K562 (cell line): ENCODE data around the gene ZNF202. TPM values are rescaled to one million over a fixed set of nuclear protein-coding genes. Genes with fewer than 3 reads are reported as not detected.

Experiments used
- ATAC-seq: fragments of 200-7000 bp; cut with Tn5 transposase; 3 replicates; pipeline ENCODE4 v1.9.1; 2020; ENCODE audit warnings: moderate library complexity
- BruUV-seq: library from RNA; stranded (reverse); fragments of 400-500 nt; replicated peaks from 2 replicates; lab custom pipeline; 2021; lab: Mats Ljungman, UMichigan
- CTCF ChIA-PET: fragments of 300-600 bp; formaldehyde crosslinking; extraction: SDS; loops from one replicate; lab custom pipeline; 2021; ENCODE audit warnings: low intra/inter-chr PET ratio; lab: Yijun Ruan, JAX
- POLR2A ChIA-PET: fragments of 300-600, 350-650 bp; sonication (Branson Sonifier 250); formaldehyde crosslinking; extraction: SDS; loops from one replicate; lab custom pipeline; 2021; ENCODE audit warnings: antibody characterized with exemption, inconsistent platforms; lab: Yijun Ruan, JAX
- DNase-seq, 4 experiments: peaks; one replicate each; pipeline versions ENCODE4 v3.0.0 to v3.0.0-alpha.2; 2011 to 2018; ENCODE audit warnings: low spot score in 3 of 4, mixed read lengths in 3 of 4; ENCODE audit errors: extremely low read depth in 1 of 4
- FAIRE-seq: peaks from 2 replicates; lab custom pipeline; 2011; peaks lifted over from hg19 to GRCh38; lab: Jason Lieb, UNC
- H2AFZ ChIP-seq: 2 replicates; pipeline ENCODE4 v1.6.0; 2011; ENCODE audit warnings: low read depth, low read length, control low read depth, inconsistent platforms
- H3K27ac ChIP-seq: fragments of 200-600 bp; 3 replicates; pipeline ENCODE4 v1.8.0; 2011; ENCODE audit warnings: low read depth, mild to moderate bottlenecking, control low read depth, inconsistent platforms, low read length, moderate library complexity, mixed read lengths; ENCODE audit errors: extremely low read depth
- H3K27me3 ChIP-seq, 2 experiments: fragments of 300-600 bp in 1 of 2; 2 replicates in 1 of 2; 3 replicates in 1 of 2; pipeline versions ENCODE4 v1.6.0 to v1.8.0; 2011; ENCODE audit warnings: inconsistent platforms in 2 of 2, low read length in 2 of 2, mild to moderate bottlenecking in 1 of 2, mixed read lengths in 1 of 2, moderate library complexity in 1 of 2; ENCODE audit not compliant: control insufficient read depth in 2 of 2, insufficient read depth in 2 of 2
- H3K36me3 ChIP-seq: fragments of 300-600 bp; 3 replicates; pipeline ENCODE4 v1.8.0; 2011; ENCODE audit warnings: mild to moderate bottlenecking, low read length, inconsistent platforms; ENCODE audit not compliant: control insufficient read depth, insufficient read depth
- H3K4me1 ChIP-seq, 2 experiments: fragments of 200-600 bp in 1 of 2; replicated peaks in 1 of 2; 2 replicates in 1 of 2; 3 replicates in 1 of 2; pipeline versions ENCODE4 v1.5.1 to v1.8.0; 2011; ENCODE audit warnings: inconsistent platforms in 2 of 2, low read length in 2 of 2, mild to moderate bottlenecking in 1 of 2, mixed read lengths in 1 of 2, moderate library complexity in 1 of 2; ENCODE audit not compliant: control insufficient read depth in 2 of 2, insufficient read depth in 2 of 2
- H3K4me2 ChIP-seq: 2 replicates; pipeline ENCODE4 v1.6.1; 2011; ENCODE audit warnings: low read length, control low read depth, inconsistent platforms, mixed read lengths; ENCODE audit not compliant: insufficient read depth
- H3K4me3 ChIP-seq: fragments of 200-600 bp; sonication (generic), shearing (Covaris generic); 2 replicates; pipeline ENCODE4 v1.5.1; 2016; ENCODE audit warnings: control low read depth, inconsistent platforms
- H3K79me2 ChIP-seq: fragments of 200-600 bp; 3 replicates; pipeline ENCODE4 v1.8.0; 2011; ENCODE audit warnings: low read length, inconsistent platforms; ENCODE audit not compliant: control insufficient read depth, insufficient read depth
- H3K9ac ChIP-seq, 2 experiments: 2 replicates each; pipeline versions ENCODE4 v1.6.0 to v1.6.1; 2011; ENCODE audit warnings: low read depth in 2 of 2, low read length in 2 of 2, control low read depth in 1 of 2, inconsistent platforms in 1 of 2, mild to moderate bottlenecking in 1 of 2, mixed read lengths in 1 of 2; ENCODE audit not compliant: insufficient read depth in 1 of 2
- H3K9me1 ChIP-seq: one replicate; pipeline ENCODE4 v1.6.0; 2011; ENCODE audit warnings: inconsistent platforms, mild to moderate bottlenecking, low read length, moderate library complexity; ENCODE audit not compliant: control insufficient read depth, insufficient read depth
- H3K9me3 ChIP-seq: replicated peaks from 2 replicates; pipeline ENCODE4 v1.5.1; 2011; ENCODE audit warnings: low read depth, low read length, inconsistent platforms; ENCODE audit not compliant: control insufficient read depth, insufficient read depth
- H4K20me1 ChIP-seq: replicated peaks from 2 replicates; pipeline ENCODE4 v1.6.1; 2011; ENCODE audit warnings: low read length, inconsistent platforms, mixed read lengths; ENCODE audit not compliant: control insufficient read depth, insufficient read depth
- CBX1 ChIP-seq: sonication (generic); IDR thresholded peaks from 2 replicates; pipeline ENCODE4 v1.6.1; 2016; ENCODE audit warnings: antibody characterized with exemption, low read depth, mild to moderate bottlenecking
- ELF4 ChIP-seq: fragments of 450-650 bp; formaldehyde crosslinking; IDR thresholded peaks from 2 replicates; pipeline ENCODE4 v1.4.0; 2022; ENCODE audit warnings: missing genetic modification characterization
- MYBL2 ChIP-seq, 2 experiments: fragments of 450-650 bp in 1 of 2; sonication (generic) in 1 of 2; formaldehyde crosslinking in 1 of 2; IDR thresholded peaks; 2 replicates each; pipeline versions ENCODE4 v1.6.1 to v1.8.1; 2017 to 2022; ENCODE audit warnings: borderline replicate concordance in 1 of 2, inconsistent platforms in 1 of 2, low read depth in 1 of 2, mild to moderate bottlenecking in 1 of 2, missing genetic modification reagents in 1 of 2, moderate library complexity in 1 of 2
- RBM25 ChIP-seq: fragments of 200-400 bp; formaldehyde crosslinking; IDR thresholded peaks from 2 replicates; pipeline ENCODE4 v1.6.1; 2018; ENCODE audit warnings: low read length, low read depth, moderate library complexity; ENCODE audit not compliant: severe bottlenecking
- SIX5 ChIP-seq, 2 experiments: IDR thresholded peaks; 2 replicates each; pipeline ENCODE4 v1.6.1; 2011; ENCODE audit warnings: low read length in 2 of 2, borderline replicate concordance in 1 of 2, low read depth in 1 of 2, mild to moderate bottlenecking in 1 of 2, moderate library complexity in 1 of 2; ENCODE audit not compliant: insufficient read depth in 1 of 2
- TCF7 ChIP-seq: sonication (generic); IDR thresholded peaks from 2 replicates; pipeline ENCODE4 v1.6.1; 2016; ENCODE audit warnings: antibody characterized with exemption, borderline replicate concordance
- TEAD2 ChIP-seq: fragments of 450-650 bp; IDR thresholded peaks from 2 replicates; pipeline ENCODE4 v1.6.1; 2016; ENCODE audit warnings: missing genetic modification characterization, control low read depth, missing compliant biosample characterization
- ZNF274 ChIP-seq: IDR thresholded peaks from 2 replicates; pipeline ENCODE4 v1.6.1; 2011; ENCODE audit warnings: low read depth, mild to moderate bottlenecking, low read length, moderate library complexity, borderline replicate concordance
- ZNF644 ChIP-seq: fragments of 200-800 bp; sonication (Bioruptor generic); IDR thresholded peaks from 2 replicates; pipeline ENCODE4 v1.6.1; 2016; ENCODE audit warnings: low read depth, missing genetic modification characterization, missing compliant biosample characterization
- WGBS: fragments of 100-300 bp; shearing (Covaris generic); methylation state at CpG from one replicate; pipeline ENCODE4 v1.1.6; 2016; ENCODE audit warnings: low coverage, mixed read lengths; ENCODE audit not compliant: insufficient coverage; ENCODE audit errors: missing lambda C conversion rate; 5-methylcytosine and 5-hydroxymethylcytosine counted together
- in situ Hi-C: fragments of 300-500 bp; cut with MboI; formaldehyde crosslinking; loops from 4 replicates; pipeline ENCODE4 v1.15.0; 2018; ENCODE audit warnings: inconsistent platforms, mixed read lengths
- intact Hi-C: fragments of 100-400 bp; cut with micrococcal nuclease; formaldehyde crosslinking; loops from 2 replicates; pipeline ENCODE4 v1.14.2; 2022
- polyA plus RNA-seq, 8 experiments: library from polyadenylated mRNA; depleted of rRNA in 4 of 8; stranded (reverse) in 5 of 8; unstranded in 3 of 8; fragments of >200 nt; fragmentation: Nextera tagmentation in 2 of 8; fragmentation: Illumina TruSeq in 1 of 8; extraction: Ambion mirVana in 2 of 8; extraction: Trizol in 1 of 8; gene quantifications; 2 replicates each; pipeline versions ENCODE4 v1.2.1 to v1.2.3, GENCODE V29; 2011 to 2014; ENCODE audit warnings: inconsistent platforms in 1 of 8, missing spikeins in 1 of 8
- total RNA-seq, 7 experiments: library from RNA; depleted of rRNA in 6 of 7; stranded (reverse); fragments of >200 nt in 6 of 7; fragmentation: Illumina TruSeq in 2 of 7; extraction: Trizol in 2 of 7; gene quantifications; 2 replicates each; pipeline versions ENCODE4 v1.2.1 to v1.2.3, GENCODE V29; 2011 to 2021; ENCODE audit warnings: low replicate concordance in 1 of 7
- TF ChIP-seq, protein P1 (sequence below): sonication (generic); formaldehyde crosslinking; IDR thresholded peaks from 2 replicates; pipeline ENCODE4 v1.8.0; 2022; ENCODE audit warnings: missing genetic modification reagents, mild to moderate bottlenecking, moderate library complexity, borderline replicate concordance
- TF ChIP-seq, protein P2 (sequence below), 2 experiments: IDR thresholded peaks in 1 of 2; conservative IDR thresholded peaks in 1 of 2; 2 replicates each; pipeline ENCODE4 v1.6.1; 2016; ENCODE audit warnings: low read depth in 2 of 2, mild to moderate bottlenecking in 1 of 2, missing compliant biosample characterization in 1 of 2, missing genetic modification characterization in 1 of 2, moderate library complexity in 1 of 2
- TF ChIP-seq, protein P3 (sequence below): IDR thresholded peaks from 2 replicates; pipeline ENCODE4 v1.6.1; 2011; ENCODE audit warnings: borderline replicate concordance, low read depth, mild to moderate bottlenecking, moderate library complexity, low read length; ENCODE audit not compliant: insufficient read depth, poor library complexity, severe bottlenecking
- TF ChIP-seq, protein P4 (sequence below): fragments of 250-450 bp; sonication (Bioruptor Pico); IDR thresholded peaks from 2 replicates; pipeline ENCODE4 v1.5.1; 2021; ENCODE audit warnings: mild to moderate bottlenecking

Gene ZNF202
- total and polyA plus RNA-seq, 9 of the 15 experiments (the other 6 are each of a cell fraction or from before 2014, with no cell fraction given), result 2.3 to 18.7 (median 12.7) TPM

DNA sequence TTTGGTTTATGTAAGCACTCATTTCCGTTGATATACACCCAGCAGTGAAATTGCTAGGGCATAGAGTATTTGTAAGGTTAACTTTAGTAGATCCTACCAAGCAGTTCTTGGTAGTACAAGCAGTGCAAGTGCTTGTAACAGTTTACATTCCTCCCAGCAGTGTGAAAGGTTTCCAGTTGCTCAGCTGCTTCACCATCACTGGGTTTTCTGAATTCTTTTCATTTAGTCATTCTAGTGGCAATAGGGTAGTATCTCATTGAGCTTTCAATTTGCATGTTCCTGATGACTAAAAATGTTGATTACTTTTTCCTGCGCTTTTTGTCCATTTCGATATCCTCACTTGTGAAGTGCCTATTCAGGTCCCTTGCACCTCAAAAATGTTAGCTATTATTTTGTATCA is 34.3 kb downstream of the ZNF202 start:
- ChIA-PET CTCF (interaction anchor here (0.7 to 2.9 kb wide), 5 partner anchors 9 to 130 kb away, joined by 3 to 21 read pairs (median 3); no protein-coding TSS in a partner anchor), POLR2A (interaction anchor here (2.3 kb wide), 1 partner anchor 10 kb away, joined by 4 read pairs; no protein-coding TSS in a partner anchor)
- intact Hi-C loops, result loop anchor here (1.0 to 5.0 kb wide), 3 partner anchors 66 to 195 kb away; no protein-coding TSS in a partner anchor
- Histone ChIP-seq H3K9me1 (no peaks in the 10 kb centered on the region), H3K27ac (no peak overlapping the region), H2AFZ (no peak overlapping the region), H3K36me3 (no peaks in the 10 kb centered on the region), H3K9ac (no peak overlapping the region), H3K27me3 (peaks cover 0 to 6% of the 10 kb centered on the region in 2 experiments; a peak in 1 of 5 replicates), H4K20me1 (no peaks in the 10 kb centered on the region), H3K4me3 (no peak overlapping the region), H3K79me2 (no peaks in the 10 kb centered on the region), H3K4me1 (no peaks in the 10 kb centered on the region; a peak in 1 of 5 replicates), H3K4me2 (no peak overlapping the region), H3K9me3 (no peaks in the 10 kb centered on the region)
- BruUV-seq, result no TSS peak
- WGBS, result 43% methylated on average over 3 of the region's 3 CpGs
- no peak for ATAC-seq
- FAIRE-seq, result no peak
- DNase-seq, result no peak
- in situ Hi-C loops, result loop anchor here (5.0 kb wide), 1 partner anchor 65 kb away; no protein-coding TSS in a partner anchor
- no peak for TF ChIP-seq RBM25
- TF ChIP-seq, protein P1, sequence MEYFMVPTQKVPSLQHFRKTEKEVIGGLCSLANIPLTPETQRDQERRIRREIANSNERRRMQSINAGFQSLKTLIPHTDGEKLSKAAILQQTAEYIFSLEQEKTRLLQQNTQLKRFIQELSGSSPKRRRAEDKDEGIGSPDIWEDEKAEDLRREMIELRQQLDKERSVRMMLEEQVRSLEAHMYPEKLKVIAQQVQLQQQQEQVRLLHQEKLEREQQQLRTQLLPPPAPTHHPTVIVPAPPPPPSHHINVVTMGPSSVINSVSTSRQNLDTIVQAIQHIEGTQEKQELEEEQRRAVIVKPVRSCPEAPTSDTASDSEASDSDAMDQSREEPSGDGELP (CRISPR knock-in tag), result no peak
- TF ChIP-seq MYBL2 (IDR thresholded peaks at IDR 0.05; ENCODE audit: low read depth), result no peak
- TF ChIP-seq MYBL2 (CRISPR knock-in tag; IDR thresholded peaks at IDR 0.05; ENCODE audit: borderline replicate concordance), result no peak
- TF ChIP-seq TEAD2 (tag), result no peak
- TF ChIP-seq, protein P2, sequence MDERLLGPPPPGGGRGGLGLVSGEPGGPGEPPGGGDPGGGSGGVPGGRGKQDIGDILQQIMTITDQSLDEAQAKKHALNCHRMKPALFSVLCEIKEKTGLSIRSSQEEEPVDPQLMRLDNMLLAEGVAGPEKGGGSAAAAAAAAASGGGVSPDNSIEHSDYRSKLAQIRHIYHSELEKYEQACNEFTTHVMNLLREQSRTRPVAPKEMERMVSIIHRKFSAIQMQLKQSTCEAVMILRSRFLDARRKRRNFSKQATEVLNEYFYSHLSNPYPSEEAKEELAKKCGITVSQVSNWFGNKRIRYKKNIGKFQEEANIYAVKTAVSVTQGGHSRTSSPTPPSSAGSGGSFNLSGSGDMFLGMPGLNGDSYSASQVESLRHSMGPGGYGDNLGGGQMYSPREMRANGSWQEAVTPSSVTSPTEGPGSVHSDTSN (CRISPR knock-in tag; IDR thresholded peaks at IDR 0.05; ENCODE audit: low read depth), result no peak
- TF ChIP-seq, protein P2 (tag; conservative IDR thresholded peaks at IDR 0.05; ENCODE audit: low read depth), result no peak
- TF ChIP-seq, protein P3, sequence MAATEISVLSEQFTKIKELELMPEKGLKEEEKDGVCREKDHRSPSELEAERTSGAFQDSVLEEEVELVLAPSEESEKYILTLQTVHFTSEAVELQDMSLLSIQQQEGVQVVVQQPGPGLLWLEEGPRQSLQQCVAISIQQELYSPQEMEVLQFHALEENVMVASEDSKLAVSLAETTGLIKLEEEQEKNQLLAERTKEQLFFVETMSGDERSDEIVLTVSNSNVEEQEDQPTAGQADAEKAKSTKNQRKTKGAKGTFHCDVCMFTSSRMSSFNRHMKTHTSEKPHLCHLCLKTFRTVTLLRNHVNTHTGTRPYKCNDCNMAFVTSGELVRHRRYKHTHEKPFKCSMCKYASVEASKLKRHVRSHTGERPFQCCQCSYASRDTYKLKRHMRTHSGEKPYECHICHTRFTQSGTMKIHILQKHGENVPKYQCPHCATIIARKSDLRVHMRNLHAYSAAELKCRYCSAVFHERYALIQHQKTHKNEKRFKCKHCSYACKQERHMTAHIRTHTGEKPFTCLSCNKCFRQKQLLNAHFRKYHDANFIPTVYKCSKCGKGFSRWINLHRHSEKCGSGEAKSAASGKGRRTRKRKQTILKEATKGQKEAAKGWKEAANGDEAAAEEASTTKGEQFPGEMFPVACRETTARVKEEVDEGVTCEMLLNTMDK, result no peak
- no peak for TF ChIP-seq TCF7
- no peak for TF ChIP-seq CBX1
- TF ChIP-seq, protein P4, sequence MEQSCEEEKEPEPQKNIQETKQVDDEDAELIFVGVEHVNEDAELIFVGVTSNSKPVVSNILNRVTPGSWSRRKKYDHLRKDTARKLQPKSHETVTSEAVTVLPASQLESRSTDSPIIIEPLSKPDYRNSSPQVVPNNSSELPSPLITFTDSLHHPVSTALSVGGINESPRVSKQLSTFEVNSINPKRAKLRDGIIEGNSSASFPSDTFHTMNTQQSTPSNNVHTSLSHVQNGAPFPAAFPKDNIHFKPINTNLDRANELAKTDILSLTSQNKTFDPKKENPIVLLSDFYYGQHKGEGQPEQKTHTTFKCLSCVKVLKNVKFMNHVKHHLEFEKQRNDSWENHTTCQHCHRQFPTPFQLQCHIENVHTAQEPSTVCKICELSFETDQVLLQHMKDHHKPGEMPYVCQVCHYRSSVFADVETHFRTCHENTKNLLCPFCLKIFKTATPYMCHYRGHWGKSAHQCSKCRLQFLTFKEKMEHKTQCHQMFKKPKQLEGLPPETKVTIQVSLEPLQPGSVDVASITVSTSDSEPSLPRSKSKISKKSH (CRISPR knock-in tag), result no peak
- no peak for TF ChIP-seq ZNF274
- TF ChIP-seq ZNF644, result no peak
- TF ChIP-seq ELF4 (CRISPR knock-in tag), result no peak
- no peak for TF ChIP-seq SIX5 (IDR thresholded peaks at IDR 0.05; ENCODE audit: borderline replicate concordance in 1 of 2, insufficient read depth in 1 of 2, low read depth in 1 of 2, low read length in 2 of 2)
